ENCODE measurements around the gene HLA-C.

- TF ChIP-seq CTCF (IDR thresholded peaks at IDR 0.05) (no peak), POLR2A (IDR thresholded peaks at IDR 0.05) (no peak)
Observed at GRCh38 chr6:31249184-31249583, 22.7 kb downstream of the HLA-C start.

Data from esophagus squamous epithelium (tissue), 4 donors.